ENCODE data around the gene MAP3K9.

MAP3K9 gene

DNA sequence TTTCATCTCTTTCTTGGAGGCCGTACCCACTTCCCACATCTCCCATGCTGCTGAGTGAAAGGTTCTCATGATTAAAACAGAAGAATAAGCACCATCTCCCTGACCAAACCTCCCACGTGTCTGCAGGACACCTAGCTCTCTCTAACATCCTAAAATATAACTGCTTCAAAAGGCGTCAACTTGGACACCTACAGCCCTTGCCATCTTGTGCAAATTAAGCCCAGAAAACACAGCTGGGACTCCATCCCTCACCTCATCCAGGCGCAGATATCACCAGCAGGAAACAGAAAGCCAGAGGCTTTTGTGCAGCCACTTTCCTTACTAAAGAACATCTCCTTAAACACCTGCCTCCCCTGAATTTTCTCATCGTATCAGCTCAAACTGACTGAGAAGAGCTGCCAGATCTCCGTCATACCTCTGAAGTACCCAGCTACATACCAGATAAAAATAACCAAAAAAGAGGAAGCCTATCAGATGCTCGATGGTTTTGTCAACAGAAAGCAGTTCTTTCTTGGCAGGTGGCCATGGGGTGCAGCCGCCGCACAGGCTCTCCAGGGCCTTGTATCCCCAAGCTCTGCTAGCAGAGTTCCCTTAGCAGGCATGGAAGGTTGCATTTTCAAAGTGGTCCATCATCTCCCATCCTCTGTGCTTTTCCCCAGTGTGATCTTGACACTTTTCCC lies 28.8 kb downstream of the MAP3K9 start:
- peak; percentile 26 for DNase-seq

GRCh38 chr14:70779667-70780066 lies 29.6 kb downstream of the MAP3K9 start:
- DNase-seq: no peak

- DNase-seq: no peak
Observed at GRCh38 chr14:70776197-70776596, 33.1 kb downstream of the MAP3K9 start.

- no peak for DNase-seq
Observed at GRCh38 chr14:70773182-70773862, 36.0 kb downstream of the MAP3K9 start.

DNA sequence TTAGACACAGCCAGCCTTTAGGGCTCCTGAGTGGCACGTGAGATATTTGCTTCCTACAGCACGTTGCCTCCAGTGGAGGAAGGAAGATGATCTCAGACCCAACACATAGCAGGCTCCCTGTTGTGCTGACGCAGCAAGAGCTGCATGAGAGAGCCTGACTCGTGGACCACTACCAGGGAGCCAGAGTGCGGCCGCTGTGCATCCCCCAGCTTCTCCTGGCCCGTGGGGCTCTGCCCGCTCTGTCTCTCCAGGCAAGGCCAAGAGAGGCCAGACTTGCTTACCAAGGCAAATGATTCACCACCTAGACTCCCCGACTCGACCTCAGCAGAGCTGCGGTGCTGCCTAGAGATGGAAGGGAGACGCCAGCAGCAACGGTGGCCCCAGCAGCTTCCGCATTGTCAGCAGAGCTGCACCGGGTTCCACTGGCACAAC lies 37.5 kb downstream of the MAP3K9 start:
- no peak for DNase-seq

- no peak for DNase-seq
Observed at GRCh38 chr14:70770490-70770889, 38.8 kb downstream of the MAP3K9 start.

- DNase-seq: no peak
Observed at GRCh38 chr14:70759398-70759797, 49.9 kb downstream of the MAP3K9 start.

DNA sequence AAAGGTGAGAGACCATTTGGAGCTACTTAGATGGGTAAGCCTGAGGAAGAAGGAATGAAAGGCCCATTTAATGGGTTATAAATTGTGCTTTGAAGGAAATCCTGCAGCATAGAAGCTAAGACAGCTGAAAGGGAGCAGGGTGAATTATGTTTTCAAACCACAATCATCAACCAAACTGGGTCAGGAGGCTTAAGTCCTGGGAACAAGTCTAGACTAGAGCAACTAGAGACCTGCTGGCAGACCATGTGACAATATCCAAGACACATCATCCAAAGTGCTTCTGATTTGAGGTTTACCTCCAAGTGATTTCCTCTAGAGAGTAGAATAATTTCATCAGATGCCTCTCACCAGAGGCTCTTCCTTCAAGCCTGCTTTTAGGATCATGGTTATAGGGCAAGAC lies 53.7 kb downstream of the MAP3K9 start:
- no peak for DNase-seq

GRCh38 chr14:70754991-70755390 lies 54.3 kb downstream of the MAP3K9 start:
- no peak for DNase-seq

- no peak for DNase-seq
Observed at GRCh38 chr14:70753518-70753953, 55.8 kb downstream of the MAP3K9 start.

- DNase-seq: no peak
Observed at GRCh38 chr14:70748422-70748821, 60.9 kb downstream of the MAP3K9 start.

GRCh38 chr14:70744641-70745040 lies 64.7 kb downstream of the MAP3K9 start:
- no peak for DNase-seq

DNA sequence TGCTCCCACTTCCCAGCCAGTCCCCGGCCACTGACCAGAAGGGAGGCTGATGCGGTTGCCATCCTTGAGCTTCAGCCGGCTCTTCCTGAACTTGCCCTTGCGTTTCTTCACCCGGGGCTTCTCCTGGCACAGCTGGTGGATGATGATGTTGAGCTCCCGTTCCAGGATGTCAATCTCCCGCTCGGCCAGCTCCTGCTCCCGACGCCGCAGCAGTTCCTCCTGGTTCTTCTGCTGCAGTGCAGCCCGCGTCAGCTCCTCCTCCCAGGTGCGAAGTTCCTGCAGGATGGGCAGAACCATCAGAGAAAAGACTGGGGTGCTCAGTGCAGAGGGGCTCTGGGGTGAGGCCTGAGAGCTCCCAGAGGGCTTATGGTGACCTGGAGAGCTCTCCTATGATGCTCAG lies 67.0 kb downstream of the MAP3K9 start:
- DNase-seq: no peak

DNA sequence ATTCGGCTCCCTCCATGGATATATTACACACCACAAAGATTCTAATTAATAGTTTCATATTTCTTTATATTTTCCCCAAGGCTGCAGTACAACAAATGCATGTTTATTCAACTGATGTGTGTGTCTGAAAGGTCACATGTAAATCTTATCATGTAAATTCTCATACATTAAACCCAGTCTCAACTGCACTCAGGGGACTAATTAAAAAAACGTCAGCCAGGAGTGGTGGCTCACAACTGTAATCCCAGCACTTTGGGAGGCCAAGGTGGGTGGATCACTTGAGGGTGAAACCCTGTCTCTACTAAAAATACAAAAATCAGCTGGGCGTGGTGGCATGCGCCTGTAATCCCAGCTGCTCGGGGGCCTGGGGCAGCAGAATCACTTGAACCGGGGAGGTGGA lies 67.8 kb downstream of the MAP3K9 start:
- DNase-seq: no peak

DNA sequence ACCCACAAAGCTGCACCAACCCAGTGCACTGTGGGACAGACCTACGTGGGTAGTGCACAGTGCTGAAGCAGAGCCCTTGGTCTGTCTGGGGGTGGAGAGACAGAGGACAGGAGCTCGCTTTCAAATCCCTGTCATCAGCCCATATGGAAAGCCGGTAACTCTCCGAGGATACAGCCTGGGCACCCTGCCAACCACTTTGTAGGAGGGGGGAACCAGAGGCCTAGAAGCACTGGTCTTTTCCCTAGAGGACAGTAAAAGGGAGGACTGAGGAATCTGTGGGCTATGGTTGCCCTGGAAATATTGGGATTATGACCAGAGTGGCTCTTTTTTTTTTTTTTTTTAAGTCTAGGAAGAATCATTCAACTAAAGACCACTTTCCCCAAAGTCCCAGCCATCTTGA lies 74.3 kb downstream of the MAP3K9 start:
- no peak for DNase-seq

- DNase-seq: no peak
Observed at GRCh38 chr14:70731447-70732239, 77.7 kb downstream of the MAP3K9 start.

DNA sequence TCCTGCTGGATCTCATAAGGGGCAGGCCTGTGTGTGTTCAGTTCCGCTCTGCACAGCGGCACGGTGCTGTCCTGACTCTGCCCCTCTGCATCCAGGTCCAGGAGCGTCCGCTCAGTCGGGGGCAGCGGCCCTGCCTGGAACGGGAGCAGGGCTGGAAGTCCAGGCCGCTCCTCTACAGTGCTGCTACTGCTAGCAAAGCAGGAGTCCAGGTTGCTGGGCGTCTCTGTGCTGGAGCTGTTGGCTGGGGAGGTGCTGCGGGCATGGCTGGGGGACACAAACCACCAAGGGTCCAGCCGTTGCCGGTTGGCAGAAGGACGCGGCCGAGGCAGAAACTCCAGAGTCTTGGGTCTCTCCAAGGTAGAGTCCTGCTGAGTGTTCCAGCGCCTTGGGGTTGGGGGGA lies 78.9 kb downstream of the MAP3K9 start:
- DNase-seq: no peak

DNA sequence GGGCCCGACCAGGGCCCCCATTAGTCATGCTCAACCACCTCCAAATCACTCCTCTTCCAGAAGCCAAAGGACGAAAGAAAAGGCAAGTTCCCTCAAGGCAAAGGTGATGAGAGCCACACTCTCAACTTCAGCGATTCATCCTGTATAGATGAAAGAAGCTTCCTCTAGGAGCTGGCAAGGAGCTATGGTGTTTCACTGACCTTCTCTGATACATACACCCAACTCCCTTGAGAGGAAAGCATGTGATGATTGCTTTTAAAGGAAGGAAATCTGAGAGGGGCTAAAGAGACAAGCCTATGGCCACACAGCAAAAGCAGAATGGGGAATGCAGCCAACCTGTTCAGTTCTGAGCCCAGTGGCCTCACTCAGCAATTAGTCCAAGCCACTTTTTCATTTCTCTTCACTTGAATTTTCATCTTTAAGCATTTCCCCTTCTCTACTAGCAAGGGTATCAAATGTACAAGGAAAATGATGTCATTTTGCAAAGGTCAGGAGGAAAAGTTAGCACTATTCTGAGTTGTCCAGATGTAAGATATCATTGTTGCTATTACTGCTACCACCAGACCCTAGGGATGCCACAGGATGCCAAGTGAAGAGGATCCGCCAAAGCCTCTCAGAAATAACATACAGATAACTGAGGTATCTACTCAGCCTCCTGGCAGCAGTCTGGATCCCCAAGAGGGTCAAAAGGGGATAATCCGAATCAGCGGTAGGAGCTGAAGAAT lies 82.5 kb downstream of the MAP3K9 start:
- no peak for DNase-seq

DNA sequence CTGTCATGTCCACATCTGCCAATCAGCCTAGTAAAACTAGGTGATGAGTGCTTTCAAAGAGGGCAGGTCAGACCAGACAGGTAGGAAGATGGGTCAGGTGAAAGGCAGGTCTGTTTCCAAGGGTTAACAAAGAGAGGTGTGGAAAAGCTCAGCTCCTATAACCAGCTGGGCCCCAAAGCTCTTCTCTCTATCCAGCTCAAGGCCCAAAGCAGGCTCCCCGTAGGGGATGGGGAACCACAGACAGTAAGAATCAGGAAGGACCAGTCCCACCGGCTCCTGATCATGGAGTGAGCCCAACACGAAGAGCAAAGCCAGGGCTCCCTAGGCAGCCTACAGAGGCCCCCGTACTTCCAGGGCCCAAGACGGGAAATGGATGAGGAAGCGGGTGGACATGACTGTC lies 84.4 kb downstream of the MAP3K9 start:
- DNase-seq: no peak

- DNase-seq: no peak
Observed at GRCh38 chr14:70724110-70724509, 85.2 kb downstream of the MAP3K9 start.

DNA sequence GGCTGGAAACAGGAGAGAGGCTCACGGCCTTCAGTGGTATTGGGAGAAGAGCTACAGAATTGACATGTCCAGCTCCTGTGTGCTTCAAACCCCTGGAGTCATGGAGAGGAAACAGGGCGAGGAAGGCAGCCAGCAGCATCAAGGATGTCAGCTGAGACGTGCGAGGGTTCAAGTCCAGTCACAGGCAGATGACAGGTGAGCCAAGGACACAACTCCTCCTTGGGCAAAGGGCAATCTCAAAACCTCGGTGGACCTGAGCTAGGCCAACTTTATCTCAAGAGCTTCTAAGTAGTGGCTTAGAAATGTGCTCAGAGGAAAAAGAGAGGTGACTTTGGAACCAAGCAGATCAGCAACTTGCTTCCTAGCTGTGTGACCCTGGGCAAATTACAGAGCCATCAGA lies 86.0 kb downstream of the MAP3K9 start:
- DNase-seq: no peak

GRCh38 chr14:70722418-70722817 lies 86.9 kb downstream of the MAP3K9 start:
- no peak for DNase-seq

- DNase-seq: no peak
Observed at GRCh38 chr14:70721542-70721941, 87.8 kb downstream of the MAP3K9 start.
